Spleen (tissue), 11 donors: Measurements from ENCODE around the gene PADI6. TPM values are rescaled to one million over a fixed set of nuclear protein-coding genes. Genes with fewer than 3 reads are reported as not detected.
A peak's percentile ranks its signal among the peaks of the same experiment; 100 is the strongest.

Source experiments
- DNase-seq: peaks from one replicate; pipeline ENCODE4 v3.0.0-alpha.2; 2020
- H3K27ac ChIP-seq, 8 donors: fragments of 200-600 bp; sonication (generic) in 7 of 8; 1 replicate in 4 of 8; 2 replicates in 4 of 8; pipeline versions ENCODE4 v1.5.0 to v1.8.0; 2016 to 2021; ENCODE audit warnings: inconsistent platforms in 4 of 8, mild to moderate bottlenecking in 4 of 8, moderate library complexity in 1 of 8
- H3K27me3 ChIP-seq, 7 donors: fragments of 200-600 bp; sonication (generic) in 6 of 7; replicated peaks in 1 of 7; 1 replicate in 4 of 7; 2 replicates in 3 of 7; pipeline versions ENCODE4 v1.5.0 to v1.8.0; 2016 to 2021; ENCODE audit warnings: inconsistent platforms in 3 of 7, mild to moderate bottlenecking in 1 of 7
- H3K36me3 ChIP-seq, 6 donors: fragments of 200-600 bp; sonication (generic) in 5 of 6; 1 replicate in 4 of 6; 2 replicates in 2 of 6; pipeline versions ENCODE4 v1.5.0 to v1.8.0; 2016 to 2021; ENCODE audit warnings: inconsistent platforms in 2 of 6
- H3K4me1 ChIP-seq, 6 donors: fragments of 200-600 bp; sonication (generic) in 5 of 6; 1 replicate in 3 of 6; 2 replicates in 3 of 6; pipeline versions ENCODE4 v1.5.0 to v1.8.0; 2016 to 2021; ENCODE audit warnings: inconsistent platforms in 3 of 6
- H3K4me3 ChIP-seq, 8 donors: fragments of 200-600 bp; sonication (generic) in 7 of 8; 1 replicate in 4 of 8; 2 replicates in 4 of 8; pipeline versions ENCODE4 v1.5.0 to v1.8.0; 2016 to 2021; ENCODE audit warnings: inconsistent platforms in 4 of 8, mild to moderate bottlenecking in 4 of 8, moderate library complexity in 2 of 8
- H3K9me3 ChIP-seq, 8 donors: fragments of 200-600 bp; sonication (generic) in 7 of 8; 1 replicate in 4 of 8; 2 replicates in 4 of 8; pipeline versions ENCODE4 v1.5.0 to v1.8.0; 2016 to 2021; ENCODE audit warnings: inconsistent platforms in 4 of 8
- CTCF ChIP-seq, 11 experiments: fragments of 200-600 bp in 7 of 11; fragments of 450-650 bp in 4 of 11; sonication (generic) in 4 of 11; IDR thresholded peaks in 8 of 11; conservative IDR thresholded peaks in 3 of 11; 1 replicate in 7 of 11; 2 replicates in 4 of 11; pipeline versions ENCODE4 v1.4.0 to v1.8.0; 2016 to 2021; ENCODE audit warnings: antibody characterized with exemption in 11 of 11, inconsistent platforms in 4 of 11, mild to moderate bottlenecking in 1 of 11
- POLR2A ChIP-seq, 3 donors: fragments of 450-650 bp; IDR thresholded peaks; one replicate each; pipeline ENCODE4 v1.5.1; 2017; ENCODE audit warnings: antibody characterized with exemption in 3 of 3, mild to moderate bottlenecking in 1 of 3
- POLR2AphosphoS5 ChIP-seq, 3 donors: sonication (generic); formaldehyde crosslinking; IDR thresholded peaks; one replicate each; pipeline ENCODE4 v1.5.1; 2017; ENCODE audit warnings: antibody characterized with exemption in 3 of 3
- WGBS, 5 donors: extraction: QIAGEN DNeasy Blood & Tissue Kit in 3 of 5; methylation state at CpG; one replicate each; pipeline versions ENCODE4 v1.1.5 to v1.1.7; 2013 to 2018; 5-methylcytosine and 5-hydroxymethylcytosine counted together
- intact Hi-C: fragments of 100-400 bp; cut with DNase I; formaldehyde crosslinking; loops from one replicate; pipeline ENCODE4 v1.15.0; 2023; ENCODE audit warnings: low total_unique reads
- polyA plus RNA-seq, 3 donors: library from polyadenylated mRNA; stranded (reverse); fragments of 200-250 nt; gene quantifications; one replicate each; pipeline ENCODE4 v1.2.1, GENCODE V29; 2013
- total RNA-seq, 7 donors: library from RNA; depleted of rRNA in 3 of 7; stranded (reverse); fragments of >200 nt in 3 of 7; fragmentation: NEBNext Ultra II Directional in 4 of 7; extraction: Animal tissue kit (Norgen Biotek cat#: 25700) in 4 of 7; gene quantifications; one replicate each; pipeline versions ENCODE4 v1.1.0 to v1.2.1, GENCODE V29; 2016 to 2021
- donor health status: healthy with polysubstance abuse.
- donor health status: DM: no; HTN: no; CAD: no; lungs with moderate emphysema.
- donor health status: DM: no; HTN: no; CAD: no.
- donor health status: Bipolar disorder and iron deficiency.
- donor health status: healthy.
- donor health status: DM: no; HTN: no; CAD: no.
- donor health status: DM: yes; HTN: yes; CAD: no.

Gene PADI6
- total and polyA plus RNA-seq, 10 donors, result 0.14 TPM; not detected in 9

GRCh38 chr1:17434016-17434415 is 62.0 kb downstream of the PADI6 start:
- Histone ChIP-seq H3K27me3 (no peaks in the 10 kb centered on the region), H3K9me3 (no peaks in the 10 kb centered on the region), H3K4me1 (peaks cover 36 to 87% (median 73%) of the 10 kb centered on the region in 6 donors), H3K4me3 (no peak overlapping the region), H3K27ac (peak overlapping the region in 2 of 8 donors; percentile 5 to 30), H3K36me3 (peaks cover 0 to 64% (median 6%) of the 10 kb centered on the region in 6 donors)
- intact Hi-C loops, result no loop called here
- no peak for DNase-seq
- no peak for TF ChIP-seq POLR2AphosphoS5 (IDR thresholded peaks at IDR 0.05)
- TF ChIP-seq POLR2A (IDR thresholded peaks at IDR 0.05), result no peak
- no peak for TF ChIP-seq CTCF (IDR thresholded peaks at IDR 0.05 in 8 of 11, conservative IDR thresholded peaks at IDR 0.05 in 3 of 11)
- WGBS, 5 donors, result 83 to 88% (median 86%) methylated on average over 3 of the region's 3 CpGs

- no peak for DNase-seq
- Histone ChIP-seq H3K27me3 (no peaks in the 10 kb centered on the region), H3K4me3 (no peak overlapping the region), H3K4me1 (peaks cover 36 to 83% (median 69%) of the 10 kb centered on the region in 6 donors), H3K36me3 (peaks cover 0 to 58% (median 3%) of the 10 kb centered on the region in 6 donors), H3K9me3 (no peaks in the 10 kb centered on the region), H3K27ac (peak overlapping the region in 1 of 8 donors; percentile 1)
- intact Hi-C loops, result no loop called here
- TF ChIP-seq POLR2AphosphoS5 (IDR thresholded peaks at IDR 0.05) (no peak), CTCF (IDR thresholded peaks at IDR 0.05 in 8 of 11, conservative IDR thresholded peaks at IDR 0.05 in 3 of 11) (no peak), POLR2A (IDR thresholded peaks at IDR 0.05) (no peak)
- WGBS, 5 donors, result 71 to 86% (median 77%) methylated on average over 9 of the region's 9 CpGs
Measured at GRCh38 chr1:17434601-17435000, 62.6 kb downstream of the PADI6 start.

- Histone ChIP-seq H3K4me1 (peaks cover 36 to 83% (median 67%) of the 10 kb centered on the region in 6 donors), H3K9me3 (no peaks in the 10 kb centered on the region), H3K27me3 (no peaks in the 10 kb centered on the region), H3K27ac (peak overlapping the region in 5 of 8 donors; percentile 60 to 96 (median 92)), H3K4me3 (peak overlapping the region; percentile 66 to 97 (median 86)), H3K36me3 (peaks cover 0 to 46% (median 1%) of the 10 kb centered on the region in 6 donors)
- no peak for TF ChIP-seq POLR2A (IDR thresholded peaks at IDR 0.05)
- TF ChIP-seq CTCF (IDR thresholded peaks at IDR 0.05 in 8 of 11, conservative IDR thresholded peaks at IDR 0.05 in 3 of 11), result no peak
- no peak for TF ChIP-seq POLR2AphosphoS5 (IDR thresholded peaks at IDR 0.05)
- 50 to 62% (median 57%) methylated on average over 13 of the region's 13 CpGs for WGBS, 5 donors
- no peak for DNase-seq
- intact Hi-C loops, result no loop called here
Measured at GRCh38 chr1:17436380-17437174, 64.6 kb downstream of the PADI6 start.

- Histone ChIP-seq H3K4me3 (peak overlapping the region; percentile 66 to 97 (median 86)), H3K9me3 (no peaks in the 10 kb centered on the region), H3K36me3 (peaks cover 0 to 42% (median 1%) of the 10 kb centered on the region in 6 donors), H3K27ac (peak overlapping the region in 6 of 8 donors; percentile 17 to 96 (median 92)), H3K4me1 (peaks cover 29 to 79% (median 62%) of the 10 kb centered on the region in 6 donors), H3K27me3 (no peaks in the 10 kb centered on the region)
- no peak for TF ChIP-seq POLR2AphosphoS5 (IDR thresholded peaks at IDR 0.05)
- no peak for TF ChIP-seq POLR2A (IDR thresholded peaks at IDR 0.05)
- no peak for TF ChIP-seq CTCF (IDR thresholded peaks at IDR 0.05 in 8 of 11, conservative IDR thresholded peaks at IDR 0.05 in 3 of 11)
- intact Hi-C loops, result no loop called here
- DNase-seq, result no peak
- 2 to 3% (median 2%) methylated on average over 9 of the region's 9 CpGs for WGBS, 5 donors
Measured at GRCh38 chr1:17437260-17437579, 65.2 kb downstream of the PADI6 start.
